ENCODE results near the gene C15orf61. TPM values are rescaled to one million over a fixed set of nuclear protein-coding genes. Genes with fewer than 3 reads are reported as not detected.

C15orf61 gene
- total RNA-seq, 1 donor from 2014 or later, result 11.3 TPM

DNA sequence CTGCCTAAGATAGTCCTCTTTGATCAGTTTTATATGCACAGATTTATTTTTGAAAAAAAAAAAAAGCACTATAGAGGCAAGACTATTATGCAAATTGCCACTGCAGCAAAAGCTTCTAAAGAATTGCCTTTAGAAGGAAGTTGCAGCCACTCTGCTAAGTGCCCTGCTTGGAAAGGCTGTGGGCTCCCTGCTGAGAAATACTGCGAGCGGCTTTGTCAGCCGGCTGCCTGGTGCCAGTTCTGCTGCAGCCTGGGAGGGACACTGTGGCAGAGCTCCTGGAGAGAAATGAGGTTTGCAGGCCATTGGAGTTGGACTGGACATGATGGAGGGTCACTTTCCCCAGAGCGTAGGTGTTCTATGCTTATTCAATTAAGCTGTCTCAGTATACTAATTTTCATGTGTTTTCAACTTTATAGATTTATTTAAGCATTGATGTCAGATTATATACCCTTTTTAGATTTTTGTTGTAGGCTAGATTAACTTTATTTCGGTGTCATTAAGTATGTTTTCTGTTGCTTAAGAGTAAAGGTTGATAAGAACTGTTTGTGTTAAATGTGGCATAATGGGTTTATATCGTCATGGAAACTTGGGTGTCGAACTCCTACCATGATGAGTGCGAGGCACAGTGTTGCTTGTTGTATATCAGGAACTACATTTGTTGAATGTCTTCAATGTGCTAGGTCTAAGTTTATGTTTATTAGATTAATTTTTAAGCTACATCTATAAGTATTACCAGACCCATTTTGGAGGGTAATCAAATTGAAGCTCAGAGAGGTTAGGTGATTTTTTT is 28.1 kb downstream of the C15orf61 start:
- H3K4me1 ChIP-seq, result peaks cover 9% of the 10 kb centered on the region
- H3K27ac ChIP-seq, result no peak overlapping the region
- no peaks in the 10 kb centered on the region for H3K27me3 ChIP-seq
- TF ChIP-seq, protein P1, sequence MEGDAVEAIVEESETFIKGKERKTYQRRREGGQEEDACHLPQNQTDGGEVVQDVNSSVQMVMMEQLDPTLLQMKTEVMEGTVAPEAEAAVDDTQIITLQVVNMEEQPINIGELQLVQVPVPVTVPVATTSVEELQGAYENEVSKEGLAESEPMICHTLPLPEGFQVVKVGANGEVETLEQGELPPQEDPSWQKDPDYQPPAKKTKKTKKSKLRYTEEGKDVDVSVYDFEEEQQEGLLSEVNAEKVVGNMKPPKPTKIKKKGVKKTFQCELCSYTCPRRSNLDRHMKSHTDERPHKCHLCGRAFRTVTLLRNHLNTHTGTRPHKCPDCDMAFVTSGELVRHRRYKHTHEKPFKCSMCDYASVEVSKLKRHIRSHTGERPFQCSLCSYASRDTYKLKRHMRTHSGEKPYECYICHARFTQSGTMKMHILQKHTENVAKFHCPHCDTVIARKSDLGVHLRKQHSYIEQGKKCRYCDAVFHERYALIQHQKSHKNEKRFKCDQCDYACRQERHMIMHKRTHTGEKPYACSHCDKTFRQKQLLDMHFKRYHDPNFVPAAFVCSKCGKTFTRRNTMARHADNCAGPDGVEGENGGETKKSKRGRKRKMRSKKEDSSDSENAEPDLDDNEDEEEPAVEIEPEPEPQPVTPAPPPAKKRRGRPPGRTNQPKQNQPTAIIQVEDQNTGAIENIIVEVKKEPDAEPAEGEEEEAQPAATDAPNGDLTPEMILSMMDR (IDR thresholded peaks at IDR 0.05), result no peak
- DNase-seq (ENCODE audit: extremely low spot score in 2 of 2), result no peak
- no peak overlapping the region for H3K4me3 ChIP-seq
- H3K9me3 ChIP-seq, result no peaks in the 10 kb centered on the region
- intact Hi-C loops (cut with DNase I), result no loop called here
- peaks cover 0 to 4% of the 10 kb centered on the region in 2 donors for H3K36me3 ChIP-seq

DNA sequence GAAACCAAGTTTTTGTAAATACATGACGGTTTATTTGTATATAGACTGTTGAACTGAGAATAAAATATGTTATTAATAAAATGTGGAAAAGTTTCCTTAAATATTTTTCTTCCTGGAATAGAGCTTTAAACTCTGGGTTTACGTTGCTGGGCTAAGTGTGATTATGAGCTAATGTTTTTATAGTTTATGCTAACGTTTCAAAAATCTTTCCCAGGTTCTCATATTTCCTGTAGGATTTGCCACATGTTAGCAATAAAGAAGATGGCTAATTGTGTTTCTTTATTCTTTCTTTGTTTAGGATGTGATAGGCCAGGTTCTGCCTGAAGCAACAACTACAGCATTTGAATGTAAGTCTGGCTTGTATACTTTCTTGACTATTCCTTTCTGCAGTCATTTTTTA is 28.8 kb downstream of the C15orf61 start:
- Histone ChIP-seq H3K36me3 (peaks cover 0 to 4% of the 10 kb centered on the region in 2 donors), H3K4me3 (no peak overlapping the region), H3K4me1 (peaks cover 3% of the 10 kb centered on the region), H3K27ac (no peak overlapping the region), H3K27me3 (no peaks in the 10 kb centered on the region), H3K9me3 (no peaks in the 10 kb centered on the region)
- intact Hi-C loops (cut with DNase I), result no loop called here
- no peak for DNase-seq (ENCODE audit: extremely low spot score in 2 of 2)
- no peak for TF ChIP-seq POLR2A (IDR thresholded peaks at IDR 0.05)
- TF ChIP-seq POLR2AphosphoS5 (IDR thresholded peaks at IDR 0.05; ENCODE audit: insufficient read depth in 1 of 2, low read depth in 1 of 2), result no peak
- TF ChIP-seq, protein P1 (IDR thresholded peaks at IDR 0.05), result no peak

DNA sequence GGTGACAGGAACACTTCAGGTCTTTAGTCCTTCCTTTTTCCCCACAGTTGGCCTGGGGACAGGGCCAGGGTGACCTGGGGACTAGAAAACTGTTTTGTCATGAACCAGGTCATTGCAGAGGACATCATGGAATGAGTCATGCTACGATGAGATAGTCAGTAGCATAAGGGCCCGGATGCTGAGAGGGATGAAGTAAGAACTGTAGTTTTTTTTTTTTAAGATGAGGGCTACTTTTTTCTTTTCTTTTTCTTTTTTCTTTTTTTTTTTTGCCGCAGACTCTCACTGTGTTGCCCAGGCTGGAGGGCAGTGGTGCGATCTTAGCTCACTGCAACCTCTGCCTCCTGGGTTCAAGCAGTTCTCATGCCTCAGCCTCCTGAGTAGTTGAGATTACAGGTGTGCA is 29.6 kb downstream of the C15orf61 start:
- DNase-seq (ENCODE audit: extremely low spot score in 2 of 2), result no peak
- no peaks in the 10 kb centered on the region for H3K9me3 ChIP-seq
- no peaks in the 10 kb centered on the region for H3K4me1 ChIP-seq
- no peak overlapping the region for H3K27ac ChIP-seq
- no peaks in the 10 kb centered on the region for H3K27me3 ChIP-seq
- intact Hi-C loops (cut with DNase I), result no loop called here
- H3K36me3 ChIP-seq, result peaks cover 0 to 4% of the 10 kb centered on the region in 2 donors
- TF ChIP-seq, protein P1 (IDR thresholded peaks at IDR 0.05), result no peak
- TF ChIP-seq POLR2A (IDR thresholded peaks at IDR 0.05), result no peak
- TF ChIP-seq POLR2AphosphoS5 (IDR thresholded peaks at IDR 0.05; ENCODE audit: insufficient read depth in 1 of 2, low read depth in 1 of 2), result no peak
- H3K4me3 ChIP-seq, result no peak overlapping the region

DNA sequence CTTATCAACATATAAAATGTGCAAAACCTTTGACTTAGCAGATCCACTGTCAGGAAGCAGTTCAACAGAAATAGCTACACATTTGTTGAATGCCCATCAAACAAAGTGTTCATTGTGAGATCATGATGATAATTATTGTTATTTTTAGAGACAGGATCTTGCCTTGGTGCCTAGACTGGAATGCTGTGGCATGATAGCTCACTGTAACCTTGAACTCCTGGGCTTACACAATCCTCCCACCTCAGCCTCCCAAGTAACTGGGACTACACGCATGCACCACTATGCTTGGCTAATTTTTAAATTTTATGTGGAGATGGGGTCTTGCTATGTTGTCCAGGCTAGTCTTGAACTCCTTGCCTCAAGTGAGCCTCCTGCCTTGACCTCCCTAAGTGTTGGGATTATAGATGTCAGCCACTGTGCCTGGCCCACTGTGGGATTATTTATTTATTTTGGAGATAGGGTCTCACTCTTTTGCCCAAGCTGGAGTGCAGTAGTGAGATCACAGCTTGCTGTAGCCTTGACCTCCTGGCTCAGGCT is 30.3 kb downstream of the C15orf61 start:
- no peak overlapping the region for H3K4me3 ChIP-seq
- no peaks in the 10 kb centered on the region for H3K4me1 ChIP-seq
- intact Hi-C loops (cut with DNase I), result no loop called here
- DNase-seq (ENCODE audit: extremely low spot score in 2 of 2), result no peak
- no peaks in the 10 kb centered on the region for H3K9me3 ChIP-seq
- no peaks in the 10 kb centered on the region for H3K27me3 ChIP-seq
- TF ChIP-seq, protein P1 (IDR thresholded peaks at IDR 0.05), result no peak
- TF ChIP-seq POLR2A (IDR thresholded peaks at IDR 0.05) (no peak), POLR2AphosphoS5 (IDR thresholded peaks at IDR 0.05; ENCODE audit: insufficient read depth in 1 of 2, low read depth in 1 of 2) (no peak)
- no peak overlapping the region for H3K27ac ChIP-seq
- H3K36me3 ChIP-seq, result peaks cover 0 to 1% of the 10 kb centered on the region in 2 donors

DNA sequence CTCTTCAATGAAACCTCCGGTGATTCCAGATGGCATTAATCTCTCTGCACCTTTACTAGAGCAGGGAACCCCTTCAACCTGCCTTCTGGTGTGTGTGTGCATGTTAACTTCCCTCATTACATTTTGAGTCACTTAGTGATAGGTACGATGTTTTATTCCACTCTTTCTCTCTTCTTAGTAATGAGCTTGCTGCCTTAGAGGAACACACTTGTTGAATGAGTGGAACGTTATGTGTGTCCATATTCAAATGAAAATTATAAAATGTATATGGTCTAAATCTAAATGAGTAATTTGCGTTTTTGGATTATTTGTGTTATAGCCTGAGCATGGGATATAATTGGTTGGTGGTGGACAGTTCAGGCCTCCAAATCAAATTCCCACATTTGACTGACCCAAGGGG is 33.6 kb downstream of the C15orf61 start:
- intact Hi-C loops (cut with DNase I), result no loop called here
- H3K27me3 ChIP-seq, result no peaks in the 10 kb centered on the region
- TF ChIP-seq POLR2AphosphoS5 (IDR thresholded peaks at IDR 0.05; ENCODE audit: insufficient read depth in 1 of 2, low read depth in 1 of 2) (no peak), POLR2A (IDR thresholded peaks at IDR 0.05) (no peak)
- TF ChIP-seq, protein P1 (IDR thresholded peaks at IDR 0.05), result no peak
- no peak overlapping the region for H3K27ac ChIP-seq
- no peak overlapping the region for H3K4me3 ChIP-seq
- peaks cover 3% of the 10 kb centered on the region for H3K9me3 ChIP-seq
- DNase-seq (ENCODE audit: extremely low spot score in 2 of 2), result no peak
- no peaks in the 10 kb centered on the region for H3K4me1 ChIP-seq
- H3K36me3 ChIP-seq, result no peaks in the 10 kb centered on the region

Data from vagina (tissue), 2 donors.